Esophagus muscularis mucosa (tissue), 4 donors: ENCODE measurements around the gene MAP3K9. TPM values are rescaled to one million over a fixed set of nuclear protein-coding genes. Genes with fewer than 3 reads are reported as not detected.

ENCODE experiments used
- DNase-seq: peaks from one replicate; pipeline ENCODE4 v3.0.0-alpha.2; 2017; ENCODE audit errors: extremely low spot score
- H3K27ac ChIP-seq, 4 donors: fragments of 200-600 bp; sonication (generic); replicated peaks in 1 of 4; 1 replicate in 3 of 4; 2 replicates in 1 of 4; pipeline ENCODE4 v1.5.1; 2016 to 2019; ENCODE audit warnings: mild to moderate bottlenecking in 1 of 4
- H3K27me3 ChIP-seq, 4 donors: fragments of 200-600 bp; sonication (generic); one replicate each; pipeline versions ENCODE4 v1.5.1 to v1.6.0; 2016 to 2019
- H3K36me3 ChIP-seq, 4 donors: fragments of 200-600 bp; sonication (generic); one replicate each; pipeline ENCODE4 v1.5.1; 2016 to 2019
- H3K4me1 ChIP-seq, 4 donors: fragments of 200-600 bp; sonication (generic); one replicate each; pipeline ENCODE4 v1.5.1; 2016 to 2019
- H3K4me3 ChIP-seq, 4 donors: fragments of 200-600 bp; sonication (generic); 1 replicate in 2 of 4; 2 replicates in 2 of 4; pipeline ENCODE4 v1.5.1; 2016 to 2019; ENCODE audit warnings: mild to moderate bottlenecking in 4 of 4, moderate library complexity in 1 of 4
- H3K9me3 ChIP-seq, 4 donors: fragments of 200-600 bp; sonication (generic); 1 replicate in 3 of 4; 2 replicates in 1 of 4; pipeline ENCODE4 v1.5.1; 2016 to 2019
- CTCF ChIP-seq, 3 experiments: fragments of 200-600 bp in 2 of 3; fragments of 450-650 bp in 1 of 3; sonication (generic) in 2 of 3; IDR thresholded peaks; one replicate each; pipeline ENCODE4 v1.5.1; 2017 to 2019; ENCODE audit warnings: antibody characterized with exemption in 3 of 3, mild to moderate bottlenecking in 2 of 3, moderate library complexity in 1 of 3
- EP300 ChIP-seq: sonication (generic); formaldehyde crosslinking; IDR thresholded peaks from one replicate; pipeline ENCODE4 v1.6.1; 2017; ENCODE audit warnings: antibody characterized with exemption
- POLR2A ChIP-seq: fragments of 450-650 bp; IDR thresholded peaks from one replicate; pipeline ENCODE4 v1.6.1; 2017; ENCODE audit warnings: antibody characterized with exemption, moderate library complexity, mild to moderate bottlenecking, low read depth
- POLR2AphosphoS5 ChIP-seq, 2 donors: sonication (generic); formaldehyde crosslinking; IDR thresholded peaks; one replicate each; pipeline ENCODE4 v1.6.1; 2017; ENCODE audit warnings: antibody characterized with exemption in 2 of 2
- WGBS: methylation state at CpG from one replicate; pipeline ENCODE4 v1.1.5; 2018; 5-methylcytosine and 5-hydroxymethylcytosine counted together
- intact Hi-C: fragments of 100-400 bp; cut with DNase I; formaldehyde crosslinking; loops from one replicate; pipeline ENCODE4 v1.15.1; 2023
- total RNA-seq, 4 donors: library from RNA; depleted of rRNA; stranded (reverse); fragments of >200 nt; gene quantifications; one replicate each; pipeline versions ENCODE4 v1.1.0 to v1.2.1, GENCODE V29; 2016

MAP3K9 gene
- total RNA-seq, 4 donors from 2014 or later: 0.83 to 3.3 (median 1.8) TPM

GRCh38 chr14:70744641-70745040, 64.7 kb downstream of the MAP3K9 start:
- TF ChIP-seq POLR2A (no peak), CTCF (IDR thresholded peaks at IDR 0.05) (no peak), EP300 (no peak), POLR2AphosphoS5 (IDR thresholded peaks at IDR 0.05) (no peak)
- Histone ChIP-seq H3K36me3 (peaks cover 0 to 13% (median 4%) of the 10 kb centered on the region in 4 donors), H3K4me3 (no peak overlapping the region), H3K27me3 (no peaks in the 10 kb centered on the region), H3K9me3 (no peaks in the 10 kb centered on the region), H3K27ac (no peak overlapping the region), H3K4me1 (no peaks in the 10 kb centered on the region)
- DNase-seq: no peak
- 92% methylated on average over 2 of the region's 2 CpGs for WGBS
- intact Hi-C loops: no loop called here

GRCh38 chr14:70742316-70742715, 67.0 kb downstream of the MAP3K9 start:
- WGBS: 90% methylated on average over 14 of the region's 14 CpGs
- H3K9me3 ChIP-seq: no peaks in the 10 kb centered on the region
- TF ChIP-seq POLR2A: no peak
- TF ChIP-seq POLR2AphosphoS5 (IDR thresholded peaks at IDR 0.05): no peak
- no peak for TF ChIP-seq CTCF (IDR thresholded peaks at IDR 0.05)
- no peak for TF ChIP-seq EP300

GRCh38 chr14:70741482-70741881, 67.8 kb downstream of the MAP3K9 start:
- no peak for DNase-seq
- 87% methylated on average over 6 of the region's 6 CpGs for WGBS
- Histone ChIP-seq H3K36me3 (peaks cover 0 to 20% (median 6%) of the 10 kb centered on the region in 4 donors), H3K27ac (no peak overlapping the region), H3K27me3 (no peaks in the 10 kb centered on the region), H3K4me1 (no peaks in the 10 kb centered on the region), H3K4me3 (no peak overlapping the region), H3K9me3 (no peaks in the 10 kb centered on the region)
- intact Hi-C loops: no loop called here
- TF ChIP-seq EP300 (no peak), CTCF (IDR thresholded peaks at IDR 0.05) (no peak), POLR2A (no peak), POLR2AphosphoS5 (IDR thresholded peaks at IDR 0.05) (no peak)

More at GRCh38 chr14:70742316-70742715, 67.0 kb downstream of the MAP3K9 start:
- intact Hi-C loops: no loop called here
- no peaks in the 10 kb centered on the region for H3K27me3 ChIP-seq
- H3K36me3 ChIP-seq: peaks cover 0 to 20% (median 6%) of the 10 kb centered on the region in 4 donors
- no peaks in the 10 kb centered on the region for H3K4me1 ChIP-seq
- H3K4me3 ChIP-seq: no peak overlapping the region
- no peak overlapping the region for H3K27ac ChIP-seq
- DNase-seq: no peak

- WGBS: 38% methylated on average over 4 of the region's 4 CpGs
- DNase-seq: no peak
These were observed 74.3 kb downstream of the MAP3K9 start for GRCh38 chr14:70735043-70735442.

More at GRCh38 chr14:70735043-70735442, 74.3 kb downstream of the MAP3K9 start:
- Histone ChIP-seq H3K4me3 (no peak overlapping the region), H3K27ac (no peak overlapping the region), H3K9me3 (no peaks in the 10 kb centered on the region), H3K36me3 (peaks cover 0 to 33% (median 10%) of the 10 kb centered on the region in 4 donors), H3K27me3 (no peaks in the 10 kb centered on the region), H3K4me1 (no peaks in the 10 kb centered on the region)
- TF ChIP-seq CTCF (IDR thresholded peaks at IDR 0.05): no peak
- TF ChIP-seq POLR2AphosphoS5 (IDR thresholded peaks at IDR 0.05): no peak
- no peak for TF ChIP-seq POLR2A
- no peak for TF ChIP-seq EP300
- intact Hi-C loops: no loop called here
